ENCODE results near the gene NELFB.
"Not testable (repeated sequence)": the region's sequence is repeated elsewhere in the genome, so short reads cannot be mapped to it uniquely, and the experiment has no call there.

The NELFB gene

DNA sequence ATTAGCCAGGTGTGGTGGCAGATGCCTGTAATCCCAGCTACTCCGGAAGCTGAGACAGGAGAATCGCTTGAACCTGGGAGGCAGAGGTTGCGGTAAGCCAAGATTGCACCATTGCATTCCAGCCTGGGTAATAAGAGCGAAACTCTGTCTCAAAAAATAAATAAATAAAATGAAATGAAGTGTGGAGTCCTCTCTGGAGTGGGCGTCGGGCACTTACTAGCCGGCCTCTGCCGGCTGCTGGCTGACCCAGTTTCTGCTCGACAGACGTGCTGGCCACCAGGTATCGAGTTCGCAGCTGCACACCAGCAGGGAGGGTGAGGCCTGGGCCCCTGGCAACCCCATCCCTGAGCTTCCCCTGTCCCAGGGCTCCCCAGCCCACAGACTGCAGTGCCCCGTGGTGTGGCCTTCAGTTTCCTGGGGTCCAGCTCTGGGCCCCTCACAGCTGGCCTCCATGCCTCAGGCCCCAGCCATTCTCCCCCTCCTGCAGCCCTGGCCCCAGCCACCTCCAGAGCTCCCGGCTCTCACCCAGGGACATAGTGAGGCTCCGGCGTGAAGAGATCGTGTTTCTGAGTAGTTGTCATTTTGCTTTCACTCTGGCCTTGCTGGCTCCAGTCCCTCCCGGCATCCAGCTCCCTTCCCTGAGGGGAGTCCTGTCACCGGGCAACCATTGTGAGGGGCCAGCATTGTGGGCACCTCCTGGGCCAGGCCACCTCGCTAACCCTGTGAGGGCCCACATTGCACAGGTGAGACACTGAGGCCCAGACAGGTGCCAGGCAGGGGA lies 7.8 kb upstream of the NELFB start:
- DNase-seq, result no peak

DNA sequence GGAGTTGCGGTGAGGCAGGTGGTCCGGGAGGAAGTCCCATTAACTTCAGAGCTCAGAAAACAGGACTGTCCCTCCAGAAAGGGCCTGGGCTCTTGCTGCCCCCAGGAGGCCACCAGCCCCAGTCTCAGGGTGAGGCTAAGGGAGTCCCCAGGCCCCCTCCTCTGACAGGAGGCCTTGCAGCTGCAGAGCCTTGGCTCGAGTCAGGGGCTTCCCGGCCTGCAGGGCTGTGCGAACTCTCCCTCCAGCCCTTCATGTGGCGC lies 7.3 kb upstream of the NELFB start:
- DNase-seq, result no peak

DNA sequence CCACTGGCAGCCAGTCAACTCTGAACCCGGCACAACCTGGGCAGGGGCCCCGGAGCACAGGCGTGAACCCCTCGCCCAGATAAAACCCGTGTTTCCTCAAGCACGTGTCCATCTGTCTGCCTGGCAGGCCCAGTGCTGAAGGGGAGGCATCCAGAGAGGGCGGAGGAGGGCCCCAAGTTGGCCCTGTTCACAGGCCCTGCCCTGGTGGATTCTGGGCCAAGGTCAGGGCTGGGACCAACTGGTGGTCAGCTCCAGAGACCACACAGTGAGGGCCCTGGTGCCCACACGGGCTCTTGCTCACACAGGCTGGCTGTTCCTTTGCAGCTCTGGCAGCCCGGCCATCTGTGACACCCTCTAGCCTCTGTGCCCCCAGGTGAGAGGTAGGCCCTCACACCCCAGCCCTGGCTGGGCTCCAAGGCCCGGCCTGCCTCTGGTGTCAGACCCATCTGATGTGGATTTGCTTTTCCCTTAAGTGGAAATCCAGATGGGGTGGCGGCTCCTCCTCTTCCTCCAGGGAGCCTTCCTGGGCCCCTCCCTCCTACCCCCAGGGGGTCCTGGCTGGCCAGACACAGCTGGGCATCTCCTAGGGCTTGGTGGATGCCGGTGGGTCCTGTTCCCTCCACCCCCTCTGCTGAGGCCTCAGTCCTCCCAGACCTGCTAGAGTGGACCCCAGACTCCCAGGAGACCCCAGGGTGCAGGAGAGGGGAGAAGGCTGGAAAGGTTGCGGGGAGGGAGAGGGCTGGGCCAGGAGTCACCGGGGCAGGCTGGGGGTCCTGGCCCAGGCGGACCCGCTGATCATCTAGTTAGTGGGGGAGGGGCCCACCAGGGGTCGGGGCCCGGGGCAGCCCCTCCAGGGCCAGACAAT lies 4.6 kb upstream of the NELFB start:
- DNase-seq, result no peak

DNA sequence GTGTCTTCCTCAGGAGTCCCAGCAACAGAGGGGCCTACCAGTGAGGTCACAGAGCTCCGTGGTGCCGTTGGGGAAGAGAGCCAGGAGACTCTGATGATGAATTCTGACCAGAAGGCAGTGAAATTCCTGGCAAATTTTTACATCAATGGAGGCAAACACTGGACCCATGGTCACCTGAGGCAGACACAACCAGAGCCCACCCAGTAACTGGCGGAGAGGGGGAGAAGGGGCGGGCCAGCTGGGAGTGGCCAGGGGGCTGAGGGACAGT lies 4.0 kb upstream of the NELFB start, which contains the start of gene STPG3:
TSS of gene STPG3 (plus strand) at position 93 of the 268 bp plus-strand sequence. CDS start at position 94, 1 bp downstream.
- DNase-seq, result no peak

DNA sequence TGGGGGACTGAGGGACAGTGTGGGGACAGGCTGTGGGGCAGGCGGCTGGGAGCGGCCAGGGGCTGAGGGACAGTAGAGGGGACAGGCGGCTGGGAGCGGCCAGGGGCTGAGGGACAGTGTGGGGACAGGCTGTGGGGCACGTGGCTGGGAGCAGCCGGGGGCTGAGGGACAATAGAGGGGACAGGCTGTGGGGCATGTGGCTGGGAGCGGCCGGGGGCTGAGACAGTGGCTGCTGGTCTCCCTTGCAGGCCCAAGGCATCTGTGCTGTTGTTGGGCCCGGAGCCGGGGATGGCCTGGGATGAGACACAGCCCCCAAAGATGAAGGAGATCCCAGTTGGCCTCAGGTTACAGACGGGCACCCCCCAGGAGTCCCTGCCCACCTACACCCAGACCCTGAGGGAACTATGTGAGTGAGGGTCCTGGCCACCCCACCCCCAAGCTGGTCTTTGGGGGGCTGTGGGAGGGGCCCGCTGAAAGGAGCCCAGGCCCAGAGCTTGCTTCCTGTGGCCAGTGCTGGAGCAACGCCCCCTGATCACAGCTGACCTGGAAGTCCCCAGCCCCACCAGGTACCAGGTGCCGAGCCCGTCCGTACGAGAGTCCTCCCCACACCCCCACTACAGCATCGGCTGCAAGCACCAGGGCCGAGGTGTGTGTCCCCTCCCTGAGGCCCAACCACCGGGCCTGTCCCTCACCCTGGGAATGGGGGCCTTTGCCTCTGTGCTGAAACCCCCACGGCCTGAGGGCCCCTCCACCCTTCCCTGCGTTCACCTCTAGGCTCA lies 3.4 kb upstream of the NELFB start:
- DNase-seq, result no peak

DNA sequence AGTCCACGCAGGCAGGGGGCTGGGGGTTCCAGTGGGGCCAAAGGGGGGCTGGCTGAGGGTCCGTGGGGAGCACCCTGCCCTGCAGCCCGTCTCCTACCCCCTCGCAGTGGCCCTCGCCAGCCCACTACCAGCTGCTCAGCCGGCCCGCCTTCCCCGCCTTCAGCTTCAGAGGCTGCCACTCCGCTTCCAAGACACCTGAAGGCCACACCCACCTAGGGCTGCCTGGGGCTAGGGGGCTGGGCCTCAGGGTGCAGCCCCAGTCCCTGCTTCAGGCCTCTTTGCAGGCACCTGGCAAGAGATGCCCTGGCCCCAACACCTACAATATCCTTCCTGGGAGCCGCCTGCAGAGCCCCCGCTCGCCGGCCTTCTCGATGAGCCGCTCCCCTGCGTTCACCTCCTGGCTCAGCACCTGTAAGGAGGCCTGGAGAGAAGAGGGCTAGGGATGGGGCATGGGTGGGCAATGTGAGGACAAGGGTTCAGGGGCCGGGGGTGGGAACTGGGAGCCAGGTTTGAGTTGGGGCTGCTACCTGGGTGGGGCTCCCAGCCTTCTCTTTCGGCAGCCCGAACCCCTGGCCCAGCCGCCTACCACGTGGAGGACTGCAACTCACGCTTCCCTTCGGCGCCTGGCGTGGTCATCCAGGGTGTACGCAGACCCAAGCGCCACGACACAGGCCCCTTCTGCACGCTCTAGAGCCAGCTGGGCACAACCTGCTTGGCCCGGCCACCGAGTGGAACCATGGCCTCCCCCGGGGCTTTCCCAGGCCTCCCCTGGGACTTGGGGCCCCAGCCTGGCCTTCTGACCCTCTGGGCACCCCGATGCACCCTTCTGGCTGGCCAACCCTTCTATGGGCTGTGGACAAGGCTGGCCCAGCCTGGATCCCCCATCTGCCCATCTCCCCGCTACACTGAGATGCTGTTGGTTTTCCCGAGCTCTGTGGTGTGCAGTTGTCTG lies 2.3 kb upstream of the NELFB start:
- no peak for DNase-seq

DNA sequence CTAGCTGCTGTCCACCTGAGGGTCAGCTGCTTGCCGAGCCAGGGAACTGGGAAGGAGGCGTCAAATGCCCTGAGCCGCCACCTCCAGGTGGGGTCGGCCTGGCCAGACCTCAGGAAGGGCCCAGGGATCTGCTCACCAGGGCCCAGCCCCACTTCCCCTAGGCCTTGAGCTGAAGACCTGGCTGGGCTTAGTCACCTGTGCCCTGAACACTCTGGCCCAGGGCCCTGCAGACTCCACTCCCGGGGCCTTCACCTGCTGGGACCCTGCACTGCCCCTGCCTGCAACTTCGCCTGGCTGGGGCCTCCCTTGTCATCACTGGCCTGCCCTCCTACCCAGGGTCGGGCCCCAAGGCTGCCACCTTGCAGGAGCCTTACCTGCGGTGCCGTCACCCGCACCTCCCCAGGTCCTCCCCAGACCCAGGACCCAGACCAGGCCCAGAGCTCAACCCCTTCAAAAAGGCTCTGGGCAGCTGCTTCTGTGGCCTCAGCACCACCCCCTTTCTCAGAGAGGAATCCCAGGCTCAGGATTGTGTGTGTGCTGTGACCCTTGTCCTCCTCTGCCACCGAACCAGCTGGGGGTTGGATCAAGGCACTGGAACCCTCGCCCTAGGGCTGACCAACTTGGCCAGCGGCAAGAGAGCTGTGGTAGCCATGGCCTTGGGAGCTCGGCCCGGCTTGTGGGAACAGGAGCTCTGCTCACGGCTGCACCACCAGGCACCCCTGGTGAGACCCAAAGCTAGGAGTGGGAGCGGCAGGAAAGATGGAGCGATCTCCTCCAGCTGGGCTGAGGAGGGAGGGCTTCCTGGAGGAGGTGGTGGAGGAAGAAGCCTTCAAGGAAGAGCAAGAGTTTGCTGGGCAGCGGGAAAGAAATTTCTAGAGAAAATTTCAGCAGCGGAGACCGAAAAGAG lies 1.2 kb upstream of the NELFB start:
- DNase-seq, result no peak

DNA sequence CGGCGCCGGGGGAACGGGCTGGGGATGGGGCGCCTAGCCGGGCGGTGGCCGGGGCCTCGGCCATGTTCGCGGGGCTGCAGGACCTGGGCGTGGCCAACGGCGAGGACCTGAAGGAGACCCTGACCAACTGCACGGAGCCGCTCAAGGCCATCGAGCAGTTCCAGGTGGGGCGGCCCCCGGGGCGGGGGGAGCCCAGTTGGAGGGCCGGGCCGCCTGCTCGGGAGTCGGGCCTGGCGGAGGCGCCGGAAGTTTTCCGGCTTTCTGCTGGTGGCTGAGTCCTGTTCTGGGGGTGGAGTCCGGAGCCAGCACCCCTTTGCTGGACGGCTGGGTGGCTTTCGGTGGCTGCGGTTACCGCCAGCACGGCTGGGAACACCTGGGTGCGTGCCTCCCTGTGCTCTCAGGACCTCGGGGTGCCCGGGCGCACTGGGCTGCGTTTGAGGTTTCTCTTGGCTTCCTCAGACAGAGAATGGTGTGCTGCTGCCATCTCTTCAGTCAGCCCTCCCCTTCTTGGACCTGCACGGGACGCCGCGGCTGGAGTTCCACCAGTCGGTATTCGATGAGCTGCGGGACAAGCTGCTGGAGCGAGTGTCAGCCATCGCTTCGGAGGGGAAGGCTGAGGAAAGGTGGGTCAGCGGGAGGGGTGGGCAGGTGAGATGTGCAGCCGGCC lies 454 bp downstream of the NELFB start:
- DNase-seq, result no peak

DNA sequence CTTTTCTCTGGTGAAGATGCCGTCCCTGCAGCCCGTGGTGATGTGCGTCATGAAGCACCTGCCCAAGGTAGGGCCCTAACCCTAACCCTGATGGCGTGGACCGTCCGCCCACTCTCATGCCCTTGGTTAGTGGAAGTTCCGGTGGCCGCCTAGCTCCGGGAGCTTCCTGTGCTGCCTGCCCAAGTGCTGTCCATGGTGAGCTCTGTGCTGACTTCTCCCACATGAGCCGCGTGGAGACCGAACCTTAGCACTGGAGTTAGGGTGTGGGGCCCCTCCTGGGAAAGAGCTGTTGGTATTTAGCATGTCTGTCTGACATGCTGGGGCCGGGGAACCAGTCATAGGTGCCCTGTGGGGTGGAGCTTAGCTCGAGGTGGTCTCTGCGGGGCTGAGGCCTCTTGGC lies 1.2 kb downstream of the NELFB start:
- no peak for DNase-seq

DNA sequence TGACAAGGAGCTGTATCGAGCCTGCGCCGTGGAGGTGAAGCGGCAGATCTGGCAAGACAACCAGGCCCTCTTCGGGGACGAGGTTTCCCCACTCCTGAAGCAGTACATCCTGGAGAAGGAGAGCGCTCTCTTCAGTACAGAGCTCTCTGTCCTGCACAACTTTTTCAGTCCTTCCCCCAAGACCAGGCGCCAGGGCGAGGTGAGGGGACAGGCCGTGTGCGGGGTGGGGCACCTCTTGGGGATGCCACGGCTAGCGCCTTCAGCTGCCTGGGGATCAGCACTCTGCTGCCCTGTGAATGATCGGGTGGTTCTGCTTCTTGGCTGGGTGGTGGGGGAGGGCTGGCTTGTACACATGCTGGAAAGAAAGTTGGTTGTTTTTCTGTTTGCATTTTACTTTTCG lies 1.7 kb downstream of the NELFB start:
- DNase-seq, result no peak

DNA sequence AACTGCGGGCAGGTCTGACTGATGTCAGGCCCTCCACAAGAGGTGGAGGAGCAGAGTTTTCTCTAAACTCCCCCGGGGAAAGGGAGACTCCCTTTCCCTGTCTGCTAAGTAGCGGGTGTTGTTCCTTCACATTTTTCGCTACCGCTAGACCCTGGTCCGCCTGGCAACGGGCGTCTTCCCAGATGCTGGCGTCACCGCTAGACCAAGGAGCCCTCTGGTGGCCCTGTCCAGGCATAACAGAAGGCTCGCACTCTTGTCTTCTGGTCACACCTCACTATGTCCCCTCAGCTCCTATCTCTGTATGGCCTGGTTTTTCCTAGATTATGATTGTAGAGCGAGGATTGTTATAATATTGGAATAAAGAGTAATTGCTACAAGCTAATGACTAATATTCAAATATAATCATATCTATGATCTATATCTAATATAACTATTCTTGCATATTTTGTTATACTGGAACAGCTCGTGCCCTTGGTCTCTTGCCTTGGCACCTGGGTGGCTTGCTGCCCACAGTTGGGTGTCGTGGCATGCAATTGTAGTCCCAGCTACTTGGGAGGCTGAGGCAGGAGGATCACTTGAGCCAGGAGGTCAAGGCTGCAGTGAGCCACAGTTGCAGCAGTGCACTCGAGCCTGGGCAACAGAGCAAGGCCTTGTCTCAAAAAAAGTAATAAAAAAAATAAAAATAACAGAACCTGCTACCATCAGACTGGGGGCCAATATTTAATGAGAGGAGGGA lies 7.2 kb downstream of the NELFB start:
- DNase-seq, result not testable (repeated sequence)

DNA sequence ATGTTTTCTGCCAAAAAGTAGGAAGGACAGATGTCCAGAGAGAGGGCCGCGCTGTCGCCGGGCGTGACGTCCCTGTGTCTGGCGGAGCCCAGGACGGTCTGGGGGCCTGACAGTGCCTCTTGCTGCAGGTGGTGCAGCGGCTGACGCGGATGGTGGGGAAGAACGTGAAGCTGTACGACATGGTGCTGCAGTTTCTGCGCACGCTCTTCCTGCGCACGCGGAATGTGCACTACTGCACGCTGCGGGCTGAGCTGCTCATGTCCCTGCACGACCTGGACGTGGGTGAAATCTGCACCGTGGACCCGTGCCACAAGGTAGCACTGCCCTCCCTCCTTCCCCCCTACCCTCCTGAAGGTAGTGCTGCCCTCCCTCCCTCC lies 7.8 kb downstream of the NELFB start:
- no peak for DNase-seq

DNA sequence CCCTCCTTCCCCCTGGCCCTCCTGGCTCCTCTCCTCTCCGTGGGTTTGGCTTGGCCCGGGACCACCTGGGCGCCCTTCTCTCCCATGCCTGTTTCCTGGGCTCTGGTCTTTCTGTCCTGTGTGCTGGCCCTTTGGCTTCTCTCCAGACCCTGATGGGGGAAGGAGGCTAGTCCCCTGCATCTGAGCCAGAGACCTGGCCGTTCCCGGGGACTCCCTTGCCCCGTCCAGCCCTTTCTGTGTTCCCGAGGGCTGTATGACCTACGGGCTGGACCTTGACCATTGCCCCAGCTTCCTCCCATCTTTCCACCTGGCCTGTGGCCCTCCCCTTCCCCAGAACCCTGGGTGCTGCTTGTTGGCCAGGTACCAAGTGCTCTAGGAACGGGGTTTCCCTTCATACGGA lies 8.4 kb downstream of the NELFB start:
- no peak for DNase-seq

DNA sequence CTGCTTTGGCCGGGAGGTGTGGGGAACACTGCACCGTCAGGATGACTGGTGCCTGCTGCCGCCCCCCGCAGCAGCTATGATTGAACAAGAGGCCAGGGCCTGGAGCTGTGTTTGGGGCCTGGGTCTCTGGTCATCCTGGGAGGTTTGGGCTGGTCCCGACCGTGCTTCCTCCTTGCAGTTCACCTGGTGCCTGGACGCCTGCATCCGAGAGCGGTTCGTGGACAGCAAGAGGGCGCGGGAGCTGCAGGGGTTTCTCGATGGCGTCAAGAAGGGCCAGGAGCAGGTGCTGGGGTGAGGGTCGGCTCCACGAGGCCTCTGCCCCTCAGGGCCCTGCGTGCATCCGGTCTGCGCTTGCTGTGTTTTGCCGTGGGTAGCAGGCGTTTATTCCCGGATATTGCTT lies 8.9 kb downstream of the NELFB start:
- no peak for DNase-seq

DNA sequence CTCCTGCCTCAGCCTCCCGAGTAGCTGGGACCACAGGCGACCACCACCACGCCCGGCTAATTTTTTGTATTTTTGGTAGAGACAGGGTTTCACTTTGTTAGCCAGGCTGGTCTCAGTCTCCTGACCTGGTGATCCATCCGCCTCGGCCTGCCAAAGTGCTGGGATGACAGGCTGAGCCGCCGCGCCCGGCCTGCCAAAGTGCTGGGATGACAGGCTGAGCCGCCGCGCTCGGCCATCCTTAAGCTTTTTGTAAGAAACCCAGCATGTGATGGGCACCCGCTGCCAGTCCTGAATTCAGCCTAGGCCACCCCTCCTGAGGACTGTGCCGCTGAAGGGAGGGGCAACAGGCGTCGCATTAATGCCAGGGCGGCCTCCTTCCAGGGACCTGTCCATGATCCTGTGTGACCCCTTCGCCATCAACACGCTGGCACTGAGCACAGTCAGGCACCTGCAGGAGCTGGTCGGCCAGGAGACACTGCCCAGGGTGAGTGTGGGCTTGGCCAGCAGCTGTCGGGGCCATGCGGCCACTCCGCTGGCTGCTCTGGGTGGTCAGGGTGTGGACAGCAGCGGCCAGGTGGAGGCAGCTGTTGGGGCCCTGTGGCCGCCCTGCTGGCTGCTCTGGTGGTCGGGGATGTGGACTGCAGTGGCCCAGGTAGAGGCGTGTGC lies 10.5 kb downstream of the NELFB start:
- no peak for DNase-seq

DNA sequence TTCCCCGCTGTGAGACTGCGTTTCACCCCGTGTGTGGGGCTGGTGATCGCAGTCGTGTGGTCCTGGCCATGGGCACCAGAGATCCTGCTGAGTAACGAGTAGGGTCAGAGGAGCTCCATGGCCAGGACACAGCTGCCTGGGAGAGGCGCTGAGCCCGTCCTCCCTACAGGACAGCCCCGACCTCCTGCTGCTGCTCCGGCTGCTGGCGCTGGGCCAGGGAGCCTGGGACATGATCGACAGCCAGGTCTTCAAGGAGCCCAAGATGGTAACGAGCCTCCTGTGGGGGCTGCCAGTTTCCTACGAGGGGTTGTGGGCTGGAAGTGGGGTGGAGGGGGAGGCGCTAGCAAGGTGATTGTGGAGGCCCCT lies 11.0 kb downstream of the NELFB start:
- DNase-seq, result no peak

DNA sequence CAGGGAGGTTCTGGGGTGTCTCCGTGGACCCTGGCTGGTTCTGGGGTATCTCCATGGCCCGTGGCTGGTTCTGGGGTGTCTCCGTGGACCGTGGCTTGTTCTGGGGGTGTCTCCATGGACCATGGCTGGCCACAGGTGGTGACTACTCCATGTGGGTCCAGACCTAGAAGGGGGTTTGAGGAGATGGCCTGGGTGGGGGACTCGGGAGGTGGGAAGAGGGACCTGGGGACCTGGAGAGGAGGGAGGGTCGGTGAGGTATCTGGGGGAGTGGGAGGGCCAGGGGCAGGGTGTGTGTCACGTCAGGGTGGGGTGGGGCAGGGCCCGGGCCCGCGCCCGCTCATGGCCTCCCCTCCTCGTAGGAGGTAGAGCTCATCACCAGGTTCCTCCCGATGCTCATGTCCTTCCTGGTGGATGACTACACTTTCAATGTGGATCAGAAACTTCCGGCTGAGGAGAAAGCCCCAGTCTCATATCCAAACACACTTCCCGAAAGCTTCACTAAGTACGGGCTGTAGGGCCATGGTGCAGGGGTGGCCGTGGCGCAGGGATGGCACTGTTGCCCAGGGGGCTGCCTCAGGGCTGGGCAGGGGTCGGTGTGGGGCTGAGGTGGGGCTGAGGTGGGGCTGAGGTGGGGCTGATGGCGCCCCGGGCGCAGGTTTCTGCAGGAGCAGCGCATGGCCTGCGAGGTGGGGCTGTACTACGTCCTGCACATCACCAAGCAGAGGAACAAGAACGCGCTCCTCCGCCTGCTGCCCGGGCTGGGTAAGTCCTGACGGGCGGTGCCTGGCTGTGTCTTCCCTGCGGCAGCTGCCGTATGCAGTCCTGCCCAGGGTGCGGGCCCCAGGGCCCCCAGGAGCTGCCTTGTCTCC lies 11.7 kb downstream of the NELFB start:
- no peak for DNase-seq

DNA sequence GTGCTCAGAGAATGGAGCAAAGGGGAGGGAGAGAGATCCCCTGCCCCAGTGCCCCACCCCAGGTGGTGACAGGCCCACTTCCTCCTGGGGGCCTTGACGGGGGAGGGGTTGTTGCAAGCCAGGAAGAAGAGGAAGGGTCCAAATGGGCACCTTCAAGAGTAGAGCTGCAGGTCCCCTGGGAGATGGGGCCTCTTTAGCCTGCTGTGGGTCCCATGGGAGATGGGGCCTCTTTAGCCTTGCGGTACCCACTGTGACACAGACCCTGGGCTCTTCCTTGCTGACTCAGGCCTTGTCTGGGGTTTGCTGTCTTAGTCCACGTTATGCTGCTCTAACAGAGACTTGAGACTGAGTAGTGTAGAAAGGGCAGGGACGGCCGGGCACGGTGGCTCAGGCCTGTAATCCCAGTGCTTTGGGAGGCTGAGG lies 12.8 kb downstream of the NELFB start:
- DNase-seq, result no peak
